NCI-H2081 treated with DMSO at 0.1 percent for 48 hours (cell line): Measurements from ENCODE around the gene SETD2.
"Not testable (repeated sequence)": the region's sequence is repeated elsewhere in the genome, so short reads cannot be mapped to it uniquely, and the experiment has no call there.

Experiments used
- DNase-seq: peaks from one replicate; lab custom pipeline; 2025; lab: John Stamatoyannopoulos, UW

Gene SETD2

GRCh38 chr3:47034868-47035489 is 128.9 kb downstream of the SETD2 start:
- DNase-seq, result no peak

GRCh38 chr3:47031041-47031440 is 132.9 kb downstream of the SETD2 start:
- DNase-seq, result not testable (repeated sequence)

- DNase-seq, result no peak
These were observed 135.2 kb downstream of the SETD2 start for GRCh38 chr3:47028667-47029066.

- DNase-seq, result no peak
These were observed 135.8 kb downstream of the SETD2 start for GRCh38 chr3:47028146-47028545.

GRCh38 chr3:47026432-47026831 is 137.5 kb downstream of the SETD2 start:
- not testable (repeated sequence) for DNase-seq

- no peak for DNase-seq
These were observed 139.0 kb downstream of the SETD2 start for GRCh38 chr3:47024932-47025331.

- DNase-seq, result no peak
These were observed 141.3 kb downstream of the SETD2 start for GRCh38 chr3:47022641-47023071.

- no peak for DNase-seq
These were observed 143.6 kb downstream of the SETD2 start for GRCh38 chr3:47020311-47020710.

GRCh38 chr3:47019201-47019600 is 144.7 kb downstream of the SETD2 start:
- no peak for DNase-seq

- no peak for DNase-seq
These were observed 145.7 kb downstream of the SETD2 start for GRCh38 chr3:47018269-47018611.

GRCh38 chr3:47017504-47018268 is 146.2 kb downstream of the SETD2 start:
- DNase-seq, result no peak

- DNase-seq, result no peak
These were observed 146.9 kb downstream of the SETD2 start for GRCh38 chr3:47016934-47017435.

- DNase-seq, result no peak
These were observed 147.6 kb downstream of the SETD2 start for GRCh38 chr3:47016086-47016933.

GRCh38 chr3:47015151-47015550 is 148.8 kb downstream of the SETD2 start:
- DNase-seq, result no peak

- no peak for DNase-seq
These were observed 149.9 kb downstream of the SETD2 start for GRCh38 chr3:47014036-47014435.

- DNase-seq, result no peak
These were observed 150.7 kb downstream of the SETD2 start for GRCh38 chr3:47013231-47013630.

GRCh38 chr3:47012342-47013230 is 151.3 kb downstream of the SETD2 start:
- DNase-seq, result no peak

- DNase-seq, result no peak
These were observed 152.5 kb downstream of the SETD2 start for GRCh38 chr3:47011371-47011770.

- no peak for DNase-seq
These were observed 153.0 kb downstream of the SETD2 start for GRCh38 chr3:47010910-47011309.

GRCh38 chr3:47010111-47010712 is 153.7 kb downstream of the SETD2 start:
- no peak for DNase-seq
